ENCODE measurements around the gene GALNT2. TPM values are rescaled to one million over a fixed set of nuclear protein-coding genes. Genes with fewer than 3 reads are reported as not detected.

The GALNT2 gene
- total RNA-seq, 1 donor from 2014 or later = 72.2 TPM

GRCh38 chr1:230208619-230209261, 141.7 kb downstream of the GALNT2 start:
- DNase-seq (ENCODE audit: low spot score) = no peak

GRCh38 chr1:230210326-230210980, 143.4 kb downstream of the GALNT2 start:
- DNase-seq (ENCODE audit: low spot score) = no peak

- no peak for DNase-seq (ENCODE audit: low spot score)
These were observed 143.9 kb downstream of the GALNT2 start for GRCh38 chr1:230210981-230211336.

DNA sequence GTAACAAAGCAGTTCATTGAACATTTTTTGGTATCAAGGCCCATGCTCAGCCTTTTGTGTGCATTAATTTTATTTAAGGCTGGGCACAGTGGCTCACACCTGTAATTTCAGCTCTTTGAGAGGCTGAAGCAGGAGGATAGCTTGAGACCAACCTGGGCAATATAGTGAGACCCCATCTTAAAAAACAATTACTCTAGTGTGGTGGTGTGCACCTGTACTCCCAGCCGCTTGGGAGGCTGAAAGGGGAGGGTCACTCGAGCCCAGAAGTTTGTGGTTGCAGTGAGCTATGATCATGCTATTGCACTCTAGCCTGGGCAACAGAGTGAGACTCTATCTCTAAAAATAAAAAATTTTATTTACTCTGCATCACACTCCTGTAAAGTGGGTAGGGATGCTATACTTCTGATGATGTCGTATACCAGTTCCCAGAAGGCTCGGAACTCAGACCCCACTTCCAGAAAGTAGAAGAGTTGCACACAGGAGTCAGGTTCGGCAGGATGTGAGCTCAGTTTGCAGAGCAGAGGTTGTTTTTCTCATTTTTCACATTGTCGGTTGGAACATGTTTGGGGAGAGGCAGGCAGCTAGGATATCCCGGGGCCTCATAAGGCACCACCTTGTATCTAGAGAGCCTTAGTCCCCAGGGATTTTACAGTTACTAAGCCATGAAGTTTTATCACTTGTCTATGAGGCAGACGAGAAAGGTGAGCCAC, 144.6 kb downstream of the GALNT2 start:
- no peak for DNase-seq (ENCODE audit: low spot score)

GRCh38 chr1:230212405-230212936, 145.4 kb downstream of the GALNT2 start:
- DNase-seq (ENCODE audit: low spot score) = no peak

- DNase-seq (ENCODE audit: low spot score) = peak; percentile 64
These were observed 148.0 kb downstream of the GALNT2 start for GRCh38 chr1:230215031-230215430.

DNA sequence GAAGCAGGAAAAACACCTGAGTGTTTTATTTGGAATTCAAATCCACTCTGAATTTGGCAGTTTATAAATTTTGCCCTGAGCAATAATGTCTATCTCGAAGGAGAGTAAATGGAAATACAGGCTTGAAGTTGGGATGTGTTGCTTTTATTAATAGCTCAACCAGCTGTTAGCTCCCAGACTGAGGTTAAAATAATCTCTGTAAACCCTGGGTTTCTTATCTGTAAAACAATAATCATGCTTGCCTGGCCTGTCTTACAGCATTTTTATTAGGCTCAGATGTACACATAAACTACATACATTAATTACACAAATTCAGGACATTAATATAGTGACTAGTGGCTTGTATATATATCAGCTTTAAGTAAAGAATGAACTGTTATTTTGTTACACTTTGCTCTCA, 148.5 kb downstream of the GALNT2 start:
- DNase-seq (ENCODE audit: low spot score) = no peak

DNA sequence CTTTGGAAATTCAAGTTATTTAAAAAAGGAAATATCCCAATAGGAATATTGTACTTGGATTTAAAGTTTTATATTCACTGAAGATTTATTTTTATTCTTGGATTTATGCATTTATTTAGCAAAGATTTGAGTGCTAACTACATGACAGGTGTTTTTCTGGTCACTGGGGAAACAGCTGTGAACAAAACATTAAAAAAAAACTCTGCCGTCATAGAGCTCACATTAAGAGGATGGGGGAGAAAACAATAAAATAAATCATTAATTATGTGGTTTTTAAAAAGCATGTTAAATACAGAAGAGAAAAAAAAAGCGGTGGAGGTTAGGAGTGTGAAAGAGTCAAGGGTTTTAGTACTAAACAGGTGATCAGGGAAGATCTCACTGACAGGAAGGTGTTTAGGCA, 149.9 kb downstream of the GALNT2 start:
- no peak for DNase-seq (ENCODE audit: low spot score)

- no peak for DNase-seq (ENCODE audit: low spot score)
These were observed 151.6 kb downstream of the GALNT2 start for GRCh38 chr1:230218667-230219066.

DNA sequence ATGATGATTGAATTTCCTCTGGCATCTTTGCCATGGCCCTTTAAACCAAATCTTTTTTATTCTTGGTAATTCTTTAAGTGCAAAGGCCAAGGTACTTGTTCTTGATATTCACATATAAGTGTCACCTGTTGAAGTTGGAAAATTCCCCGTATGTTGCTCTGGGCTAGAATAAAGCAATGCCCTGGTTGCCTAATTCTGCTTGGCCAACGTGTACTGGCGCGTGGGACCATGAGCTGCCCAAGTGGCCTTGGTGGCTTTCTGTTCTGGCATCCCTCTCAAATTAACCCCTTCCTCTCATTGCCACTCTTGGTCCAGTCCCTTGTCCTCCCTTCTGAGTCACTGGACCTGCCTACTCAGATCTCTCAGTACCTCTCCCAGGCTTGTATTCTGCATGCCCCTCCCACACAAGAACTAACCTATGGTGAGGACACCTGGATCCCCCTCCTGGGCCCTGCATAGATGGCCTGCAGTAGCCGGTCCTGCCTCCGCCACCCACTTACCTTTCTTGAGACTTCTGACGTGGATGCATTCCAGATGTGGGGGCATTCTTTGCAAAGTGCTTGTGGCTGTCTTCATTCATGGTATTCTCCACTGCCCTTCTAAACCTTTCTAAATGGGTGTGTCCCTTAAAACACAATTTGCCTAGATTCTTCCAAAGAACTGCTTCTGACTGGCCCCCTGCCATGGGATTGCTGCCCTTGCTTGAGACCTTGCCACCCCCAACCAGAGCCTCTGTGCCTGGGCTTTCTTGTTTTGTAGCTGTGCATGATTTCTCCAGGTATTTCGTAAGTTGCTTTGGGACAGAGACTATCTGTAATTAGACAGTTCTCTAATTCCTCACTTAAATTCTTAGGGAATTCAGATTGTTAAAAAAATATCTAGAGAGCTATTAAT, 152.4 kb downstream of the GALNT2 start:
- no peak for DNase-seq (ENCODE audit: low spot score)

DNA sequence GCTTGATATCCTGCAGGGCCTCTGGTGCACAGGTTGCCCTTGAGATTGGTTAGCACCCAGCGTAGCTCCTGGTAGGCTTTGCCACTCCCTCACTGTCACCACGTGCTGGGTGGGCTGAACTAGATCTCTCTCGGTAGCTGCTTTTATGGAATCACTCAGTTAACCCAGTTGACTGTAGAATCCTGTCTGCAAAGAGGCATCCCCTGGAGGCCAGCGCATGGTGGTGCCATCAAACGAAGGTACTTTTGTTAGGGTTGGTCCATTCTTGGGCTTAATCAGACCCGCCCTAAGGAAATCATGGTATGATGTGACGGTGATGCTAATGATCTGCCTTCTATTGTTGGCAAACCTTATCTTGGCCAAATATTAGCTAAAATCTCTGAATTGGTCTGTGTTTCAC, 153.4 kb downstream of the GALNT2 start:
- no peak for DNase-seq (ENCODE audit: low spot score)

DNA sequence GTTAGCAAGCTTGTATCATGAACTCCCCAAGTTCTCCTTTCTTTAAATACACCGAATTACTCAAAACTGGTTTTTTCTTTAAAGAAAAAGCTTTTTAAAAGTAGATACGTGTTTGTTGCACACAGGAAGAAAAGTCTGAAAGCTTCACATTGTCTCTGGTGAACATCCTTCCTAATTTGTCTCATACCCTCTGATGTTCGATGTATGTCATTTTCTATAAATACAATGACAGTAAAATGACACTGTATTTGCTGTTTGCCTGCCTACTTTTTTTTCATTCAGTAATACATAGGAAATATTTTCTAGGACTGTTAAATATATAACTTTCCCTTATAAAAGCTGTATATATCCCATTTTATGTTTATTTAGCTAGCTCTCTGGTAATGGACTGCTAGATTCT, 153.9 kb downstream of the GALNT2 start:
- no peak for DNase-seq (ENCODE audit: low spot score)

DNA sequence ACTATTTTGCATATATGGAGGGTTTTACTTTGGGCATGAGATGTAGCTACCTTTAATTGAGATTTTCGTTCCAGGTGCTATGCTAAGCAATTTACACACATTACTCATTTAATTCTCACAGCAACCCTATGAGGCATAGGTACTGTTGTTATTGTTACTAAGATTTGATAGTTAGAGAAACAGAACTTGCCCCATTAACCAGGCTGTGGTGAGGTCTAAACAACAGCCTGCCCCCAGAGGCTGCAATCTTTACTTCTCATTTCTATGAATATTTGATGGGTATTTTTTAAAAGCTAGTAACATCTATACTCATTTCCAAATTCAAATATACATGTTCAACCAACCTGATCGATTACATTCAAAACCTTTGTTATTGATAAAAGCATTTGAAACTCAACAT, 155.6 kb downstream of the GALNT2 start:
- DNase-seq (ENCODE audit: low spot score) = no peak

DNA sequence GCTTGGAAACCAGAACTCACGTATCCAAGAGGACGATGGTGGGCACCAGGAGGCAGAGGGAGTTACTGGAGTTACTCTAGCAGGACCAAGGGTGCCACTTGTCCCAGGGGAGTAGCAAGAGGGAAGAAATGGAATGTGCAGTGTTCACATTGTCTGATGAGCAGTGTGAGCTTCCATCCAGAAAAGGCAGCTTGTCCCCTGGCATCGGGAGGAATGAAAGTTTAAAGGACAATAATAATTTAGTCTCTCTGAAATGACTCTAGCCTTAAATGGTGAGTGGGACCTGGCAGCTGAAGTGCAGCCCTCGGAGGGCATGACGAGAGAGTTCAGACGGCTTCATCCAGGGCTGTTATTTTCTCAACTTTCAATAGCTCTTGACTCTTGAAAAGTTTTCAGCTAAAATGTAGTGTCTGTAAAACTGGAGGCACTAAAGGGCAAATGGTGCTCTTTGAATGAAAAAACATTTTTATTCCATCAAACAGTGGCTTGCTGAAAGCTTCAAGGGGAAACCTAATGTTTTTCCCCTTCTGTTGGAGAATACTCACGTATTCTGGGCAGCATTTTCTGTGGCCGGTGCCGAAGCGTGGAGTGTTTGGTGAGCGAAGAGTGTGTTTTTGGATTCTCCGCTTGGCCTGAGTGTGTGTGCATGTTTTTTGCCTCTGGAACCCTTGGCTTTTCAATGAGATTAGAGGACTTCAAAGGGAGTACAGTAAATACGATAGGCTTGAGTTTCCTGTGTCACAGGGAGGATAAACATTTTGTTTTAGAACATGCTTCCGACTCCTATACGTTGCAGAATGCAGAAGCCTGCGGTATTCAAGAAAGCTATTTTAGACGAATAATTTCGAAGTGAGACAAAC, 157.3 kb downstream of the GALNT2 start:
- no peak for DNase-seq (ENCODE audit: low spot score)

DNA sequence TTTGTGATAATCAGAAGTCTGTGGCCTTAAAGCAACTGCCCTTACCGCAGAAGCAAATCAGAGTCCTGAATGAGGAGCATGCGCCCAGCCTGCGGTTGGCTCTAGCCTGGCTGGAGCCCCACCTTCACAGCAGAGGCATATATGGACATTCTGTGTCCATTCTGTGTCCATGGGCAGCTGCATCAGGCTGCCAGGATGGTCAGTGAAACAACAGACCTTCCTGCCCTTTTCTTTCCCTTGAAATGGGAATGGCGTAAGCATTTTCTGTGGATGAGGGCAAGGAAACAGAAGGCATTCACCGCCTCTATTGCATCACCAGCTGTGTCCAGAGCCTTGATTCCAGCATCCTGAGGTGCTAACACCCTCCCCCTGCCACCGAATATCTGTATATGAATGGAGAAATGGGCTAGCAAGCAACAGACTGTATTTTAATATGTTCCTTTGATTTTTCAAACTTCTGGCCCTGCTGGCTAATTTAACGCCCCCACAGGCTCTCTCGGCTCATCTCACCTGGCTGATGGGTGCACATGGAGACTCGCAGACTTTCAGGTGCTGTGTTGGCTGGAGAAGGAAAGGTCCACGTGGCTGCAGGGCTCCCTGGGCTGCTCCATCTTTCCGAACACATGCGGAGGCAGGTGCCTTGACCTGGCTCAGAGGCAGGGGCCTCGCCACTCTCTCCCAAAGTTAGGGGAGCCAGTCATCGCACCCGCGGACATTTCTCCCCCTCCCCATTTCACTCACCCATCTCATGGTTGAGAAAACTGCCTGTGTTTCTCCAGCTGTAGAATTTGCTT, 159.2 kb downstream of the GALNT2 start:
- DNase-seq (ENCODE audit: low spot score) = no peak

- no peak for DNase-seq (ENCODE audit: low spot score)
These were observed 159.8 kb downstream of the GALNT2 start for GRCh38 chr1:230226814-230227213.

- no peak for DNase-seq (ENCODE audit: low spot score)
These were observed 161.3 kb downstream of the GALNT2 start for GRCh38 chr1:230228236-230228897.

DNA sequence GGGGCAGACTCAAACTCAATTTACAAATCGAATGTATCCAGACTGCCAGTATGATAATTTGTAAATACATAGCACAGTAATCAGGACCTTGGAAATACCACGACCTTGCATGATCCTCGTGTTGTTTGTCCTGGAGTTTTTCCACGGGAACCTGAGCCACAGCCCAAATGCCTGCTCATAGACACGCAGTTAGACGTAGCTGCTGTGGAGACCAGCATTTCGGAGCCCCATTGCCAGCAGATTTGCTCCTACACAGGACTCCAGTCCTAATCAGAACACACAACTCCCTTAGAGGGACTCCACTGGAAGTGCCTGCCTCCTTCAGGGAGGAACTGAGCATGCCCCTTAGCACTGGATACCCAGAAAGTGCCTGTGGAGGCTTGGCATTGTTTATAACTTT, 163.2 kb downstream of the GALNT2 start:
- no peak for DNase-seq (ENCODE audit: low spot score)

DNA sequence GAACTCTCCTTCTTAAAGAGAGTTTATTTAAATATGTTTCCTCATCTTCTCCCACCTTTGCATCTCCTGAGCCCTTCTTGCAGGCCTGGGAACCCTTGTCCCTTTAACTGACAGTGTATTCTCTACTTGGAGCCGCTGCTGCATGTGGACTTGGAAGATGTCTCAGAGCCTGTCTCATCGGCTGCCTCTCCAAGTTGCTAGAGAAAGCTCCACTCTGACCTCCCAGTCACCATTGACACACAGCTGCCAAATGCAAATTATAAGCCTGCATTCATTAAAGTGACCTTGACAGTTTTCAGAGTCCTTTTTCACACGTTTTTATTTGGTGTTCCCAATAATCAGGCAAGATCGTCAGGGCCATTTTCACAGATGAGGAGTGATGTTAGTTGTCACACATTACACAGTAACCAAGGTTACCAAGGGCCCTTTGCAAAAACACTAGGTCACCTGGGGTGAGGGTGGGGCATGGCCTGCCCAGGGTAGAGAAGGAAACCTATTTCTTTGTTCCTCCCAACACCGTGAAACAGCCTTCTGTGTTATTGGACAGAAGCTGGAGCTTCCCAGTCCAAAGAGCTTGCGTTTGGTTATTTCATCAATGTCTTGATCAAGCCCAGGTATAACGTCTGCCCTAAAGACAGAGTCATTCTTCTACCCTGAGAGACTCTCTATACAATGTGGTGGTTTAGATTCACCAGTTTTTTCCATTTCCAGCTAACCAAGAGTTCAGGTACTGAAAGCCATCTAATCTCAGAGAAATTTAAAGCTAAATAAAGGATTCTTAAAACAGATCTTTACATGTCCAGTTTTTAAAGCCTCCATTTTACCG, 164.1 kb downstream of the GALNT2 start:
- no peak for DNase-seq (ENCODE audit: low spot score)
